ENCODE measurements around the gene LRRC30. TPM values are rescaled to one million over a fixed set of nuclear protein-coding genes. Genes with fewer than 3 reads are reported as not detected.
A peak's percentile ranks its signal among the peaks of the same experiment; 100 is the strongest.

Gene LRRC30
- total and polyA plus RNA-seq, 8 donors, result not detected

DNA sequence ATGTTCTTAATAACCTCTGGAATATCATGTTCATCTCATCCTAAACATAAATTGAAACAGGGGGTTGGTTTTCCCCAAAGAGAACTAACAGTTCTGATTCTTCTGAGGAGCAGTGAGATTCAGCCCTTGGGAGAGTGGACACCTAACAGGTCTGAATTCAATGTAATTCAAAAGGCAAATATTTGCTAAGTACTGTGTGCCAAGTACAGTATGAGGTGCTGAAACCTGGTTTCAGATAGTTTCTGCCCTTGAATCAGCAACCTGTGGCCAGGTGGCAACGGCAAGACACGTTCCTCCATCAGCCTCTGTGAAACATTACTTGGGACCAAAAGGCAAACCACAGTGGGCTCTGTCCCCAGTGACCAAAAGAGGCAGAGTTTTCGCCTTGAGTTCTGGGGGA, 1.3 kb downstream of the LRRC30 start:
- no peak overlapping the region for H3K4me3 ChIP-seq
- no peaks in the 10 kb centered on the region for H3K36me3 ChIP-seq
- TF ChIP-seq, protein P1, sequence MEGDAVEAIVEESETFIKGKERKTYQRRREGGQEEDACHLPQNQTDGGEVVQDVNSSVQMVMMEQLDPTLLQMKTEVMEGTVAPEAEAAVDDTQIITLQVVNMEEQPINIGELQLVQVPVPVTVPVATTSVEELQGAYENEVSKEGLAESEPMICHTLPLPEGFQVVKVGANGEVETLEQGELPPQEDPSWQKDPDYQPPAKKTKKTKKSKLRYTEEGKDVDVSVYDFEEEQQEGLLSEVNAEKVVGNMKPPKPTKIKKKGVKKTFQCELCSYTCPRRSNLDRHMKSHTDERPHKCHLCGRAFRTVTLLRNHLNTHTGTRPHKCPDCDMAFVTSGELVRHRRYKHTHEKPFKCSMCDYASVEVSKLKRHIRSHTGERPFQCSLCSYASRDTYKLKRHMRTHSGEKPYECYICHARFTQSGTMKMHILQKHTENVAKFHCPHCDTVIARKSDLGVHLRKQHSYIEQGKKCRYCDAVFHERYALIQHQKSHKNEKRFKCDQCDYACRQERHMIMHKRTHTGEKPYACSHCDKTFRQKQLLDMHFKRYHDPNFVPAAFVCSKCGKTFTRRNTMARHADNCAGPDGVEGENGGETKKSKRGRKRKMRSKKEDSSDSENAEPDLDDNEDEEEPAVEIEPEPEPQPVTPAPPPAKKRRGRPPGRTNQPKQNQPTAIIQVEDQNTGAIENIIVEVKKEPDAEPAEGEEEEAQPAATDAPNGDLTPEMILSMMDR (IDR thresholded peaks at IDR 0.05), result no peak
- no peaks in the 10 kb centered on the region for H3K27me3 ChIP-seq
- DNase-seq (no peak), ATAC-seq (no peak)
- intact Hi-C loops (cut with DNase I), result no loop called here
- H3K27ac ChIP-seq, result no peak overlapping the region
- H3K4me1 ChIP-seq, result peaks cover 0 to 9% of the 10 kb centered on the region in 2 donors
- no peaks in the 10 kb centered on the region for H3K9me3 ChIP-seq

DNA sequence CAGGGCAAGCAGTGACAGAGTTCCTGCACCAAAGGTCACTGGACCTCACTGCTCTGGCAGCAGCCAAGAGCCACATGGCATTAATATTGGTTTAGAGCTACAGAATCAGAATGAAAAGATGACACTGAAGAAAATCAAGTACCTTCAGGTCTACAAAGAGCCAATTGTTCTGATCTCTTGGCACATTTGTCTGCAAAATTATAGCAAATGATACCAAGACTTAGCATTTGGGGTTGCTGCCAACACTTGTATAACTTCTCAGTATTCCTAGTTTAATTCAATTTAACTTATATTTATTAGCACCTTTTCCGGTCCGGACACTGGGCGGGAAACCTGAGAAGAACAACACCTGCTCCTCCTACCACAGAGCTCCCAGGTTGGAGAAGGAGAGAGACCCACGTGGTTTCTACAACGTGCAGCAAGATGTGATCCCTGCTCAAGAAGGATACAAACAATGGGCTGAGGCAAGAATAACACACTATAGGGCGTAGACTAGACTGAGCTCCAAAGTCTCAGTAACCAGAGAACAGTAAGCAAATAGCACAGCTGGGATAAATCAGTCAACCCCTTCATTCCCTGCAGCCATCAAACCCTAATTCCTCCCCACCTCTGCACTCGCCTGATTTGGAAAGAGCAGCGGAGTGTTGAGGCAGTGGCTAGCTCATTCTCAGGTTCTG, 2.4 kb downstream of the LRRC30 start:
- Histone ChIP-seq H3K27me3 (no peaks in the 10 kb centered on the region), H3K4me3 (no peak overlapping the region), H3K27ac (no peak overlapping the region), H3K4me1 (peaks cover 0 to 9% of the 10 kb centered on the region in 2 donors), H3K36me3 (no peaks in the 10 kb centered on the region), H3K9me3 (no peaks in the 10 kb centered on the region)
- peak; percentile 22 for ATAC-seq
- intact Hi-C loops (cut with DNase I), result no loop called here
- TF ChIP-seq, protein P1 (IDR thresholded peaks at IDR 0.05), result no peak
- DNase-seq, result peak in 1 of 4 donors; percentile 56

DNA sequence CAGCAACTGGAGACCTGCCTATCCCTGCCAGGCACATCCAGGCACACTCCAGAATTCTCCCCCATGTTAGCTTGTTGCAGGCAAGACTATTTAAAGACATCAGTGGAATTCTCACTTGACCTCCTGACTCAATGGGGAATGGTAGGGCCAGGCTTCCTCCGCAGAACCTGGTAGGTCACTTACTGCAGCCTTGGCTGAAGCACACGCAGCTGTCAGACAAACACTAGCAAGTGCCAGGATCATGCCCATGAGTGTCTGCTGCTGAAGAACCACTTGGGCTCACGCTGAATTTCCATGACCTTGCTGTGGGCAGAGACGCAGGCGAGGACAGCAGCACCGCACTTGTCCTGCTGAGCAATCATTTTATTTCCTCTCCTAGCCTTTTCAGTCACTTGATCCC, 3.2 kb downstream of the LRRC30 start:
- TF ChIP-seq, protein P1 (IDR thresholded peaks at IDR 0.05), result no peak
- DNase-seq (peak in 1 of 4 donors; percentile 66), ATAC-seq (peak; percentile 86)
- no peak overlapping the region for H3K27ac ChIP-seq
- H3K4me1 ChIP-seq, result peaks cover 0 to 9% of the 10 kb centered on the region in 2 donors
- intact Hi-C loops (cut with DNase I), result no loop called here
- H3K36me3 ChIP-seq, result no peaks in the 10 kb centered on the region
- no peak overlapping the region for H3K4me3 ChIP-seq
- no peaks in the 10 kb centered on the region for H3K9me3 ChIP-seq
- no peaks in the 10 kb centered on the region for H3K27me3 ChIP-seq

DNA sequence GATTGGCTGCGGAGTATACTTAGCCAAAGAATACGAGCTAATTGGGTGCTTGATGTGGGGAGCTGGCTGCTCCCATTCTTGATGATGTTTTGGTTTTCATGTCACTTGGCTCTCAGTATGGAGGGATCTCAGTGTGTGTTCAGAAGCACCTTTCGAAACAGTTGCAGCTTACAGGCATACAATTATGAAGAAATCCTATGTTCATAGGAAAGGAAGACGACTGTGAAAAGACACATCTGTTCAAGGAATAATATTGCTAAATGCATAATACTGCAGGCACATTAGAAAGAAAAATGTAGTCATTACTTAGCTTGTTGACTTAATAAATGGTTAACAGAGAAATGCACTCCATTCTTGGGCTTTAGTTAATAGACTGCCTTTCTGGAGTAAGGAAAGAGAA, 4.1 kb downstream of the LRRC30 start:
- DNase-seq (peak in 1 of 4 donors; percentile 43), ATAC-seq (peak; percentile 13)
- Histone ChIP-seq H3K27me3 (no peaks in the 10 kb centered on the region), H3K36me3 (no peaks in the 10 kb centered on the region), H3K4me1 (peaks cover 0 to 9% of the 10 kb centered on the region in 2 donors), H3K9me3 (no peaks in the 10 kb centered on the region), H3K27ac (no peak overlapping the region), H3K4me3 (no peak overlapping the region)
- TF ChIP-seq, protein P1 (IDR thresholded peaks at IDR 0.05), result no peak
- intact Hi-C loops (cut with DNase I), result no loop called here

DNA sequence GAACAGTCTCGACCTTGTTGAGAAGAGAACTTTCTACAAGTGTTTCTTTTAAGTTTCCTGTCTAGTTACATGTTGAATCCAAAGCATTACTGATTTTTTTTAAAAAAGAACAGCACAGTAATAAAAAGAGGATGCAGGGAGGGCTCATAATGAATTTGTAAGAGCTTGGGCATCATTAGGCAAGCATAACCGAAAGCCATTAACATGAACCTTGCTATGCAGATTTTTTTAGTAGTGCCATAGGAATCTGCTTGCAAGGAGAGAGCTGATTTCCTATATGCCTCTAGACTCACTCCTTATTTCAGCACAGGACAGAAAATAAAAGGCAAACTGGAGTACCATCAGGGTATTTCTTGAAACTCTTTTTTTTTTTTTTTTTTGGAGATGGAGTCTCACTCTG, 5.2 kb downstream of the LRRC30 start:
- H3K4me3 ChIP-seq, result no peak overlapping the region
- no peaks in the 10 kb centered on the region for H3K27me3 ChIP-seq
- no peaks in the 10 kb centered on the region for H3K9me3 ChIP-seq
- peaks cover 0 to 9% of the 10 kb centered on the region in 2 donors for H3K4me1 ChIP-seq
- no peak overlapping the region for H3K27ac ChIP-seq
- ATAC-seq (no peak), DNase-seq (no peak)
- no peaks in the 10 kb centered on the region for H3K36me3 ChIP-seq
- TF ChIP-seq, protein P1 (IDR thresholded peaks at IDR 0.05), result no peak
- intact Hi-C loops (cut with DNase I), result no loop called here
